ENCODE results near the gene UIMC1. TPM values are rescaled to one million over a fixed set of nuclear protein-coding genes. Genes with fewer than 3 reads are reported as not detected.
"Not testable (repeated sequence)": the region's sequence is repeated elsewhere in the genome, so short reads cannot be mapped to it uniquely, and the experiment has no call there.

The UIMC1 gene
- total RNA-seq, 4 donors from 2014 or later, result 12.3 to 93.2 (median 50.0) TPM

DNA sequence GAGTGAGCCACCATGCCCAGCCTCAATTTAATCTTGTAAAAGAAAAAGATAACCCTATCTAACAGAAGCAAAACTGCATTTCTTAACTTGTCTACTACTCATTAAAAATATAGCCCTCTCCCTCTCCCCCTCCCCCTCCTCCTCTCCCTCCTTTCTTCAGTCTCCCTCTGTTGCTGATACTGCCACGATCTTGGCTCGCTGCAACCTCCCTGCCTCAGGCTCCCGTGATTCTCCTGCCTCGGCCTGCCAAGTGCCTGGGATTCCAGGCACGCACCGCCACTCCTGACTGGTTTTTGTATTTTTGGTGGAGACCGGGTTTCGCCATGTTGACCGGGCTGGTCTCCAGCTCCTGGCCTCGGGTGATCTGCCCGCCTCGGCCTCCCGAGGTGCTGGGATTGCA is 23.5 kb downstream of the UIMC1 start:
- H3K27ac ChIP-seq; H3K27me3 ChIP-seq; intact Hi-C loops (cut with DNase I; ENCODE audit: low total_unique reads); H3K9me3 ChIP-seq; H3K4me3 ChIP-seq; DNase-seq; H3K36me3 ChIP-seq; H3K4me1 ChIP-seq: not testable (repeated sequence)

DNA sequence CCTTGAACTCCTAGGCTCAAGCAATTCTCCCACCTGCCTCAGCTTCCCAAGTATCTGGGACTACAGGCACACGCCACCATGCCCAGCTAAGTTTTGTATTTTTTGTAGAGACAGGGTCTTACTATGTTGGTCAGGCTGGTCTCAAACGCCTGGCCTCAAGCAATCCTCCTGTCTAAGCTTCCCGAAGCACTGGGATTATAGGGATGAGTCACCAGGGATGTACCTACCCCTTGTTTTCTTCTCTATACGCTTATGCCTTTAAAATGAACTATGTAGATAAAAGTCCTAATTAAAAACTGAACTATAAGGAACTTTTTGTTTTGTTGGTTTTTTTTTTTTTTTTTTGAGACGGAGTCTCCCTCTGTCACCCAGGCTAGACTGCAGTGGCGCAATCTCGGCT is 25.8 kb downstream of the UIMC1 start:
- no peak overlapping the region for H3K27ac ChIP-seq
- H3K4me1 ChIP-seq, result no peaks in the 10 kb centered on the region
- intact Hi-C loops (cut with DNase I; ENCODE audit: low total_unique reads), result no loop called here
- TF ChIP-seq POLR2A (IDR thresholded peaks at IDR 0.05), result no peak
- TF ChIP-seq, protein P1, sequence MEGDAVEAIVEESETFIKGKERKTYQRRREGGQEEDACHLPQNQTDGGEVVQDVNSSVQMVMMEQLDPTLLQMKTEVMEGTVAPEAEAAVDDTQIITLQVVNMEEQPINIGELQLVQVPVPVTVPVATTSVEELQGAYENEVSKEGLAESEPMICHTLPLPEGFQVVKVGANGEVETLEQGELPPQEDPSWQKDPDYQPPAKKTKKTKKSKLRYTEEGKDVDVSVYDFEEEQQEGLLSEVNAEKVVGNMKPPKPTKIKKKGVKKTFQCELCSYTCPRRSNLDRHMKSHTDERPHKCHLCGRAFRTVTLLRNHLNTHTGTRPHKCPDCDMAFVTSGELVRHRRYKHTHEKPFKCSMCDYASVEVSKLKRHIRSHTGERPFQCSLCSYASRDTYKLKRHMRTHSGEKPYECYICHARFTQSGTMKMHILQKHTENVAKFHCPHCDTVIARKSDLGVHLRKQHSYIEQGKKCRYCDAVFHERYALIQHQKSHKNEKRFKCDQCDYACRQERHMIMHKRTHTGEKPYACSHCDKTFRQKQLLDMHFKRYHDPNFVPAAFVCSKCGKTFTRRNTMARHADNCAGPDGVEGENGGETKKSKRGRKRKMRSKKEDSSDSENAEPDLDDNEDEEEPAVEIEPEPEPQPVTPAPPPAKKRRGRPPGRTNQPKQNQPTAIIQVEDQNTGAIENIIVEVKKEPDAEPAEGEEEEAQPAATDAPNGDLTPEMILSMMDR (IDR thresholded peaks at IDR 0.05), result no peak
- no peaks in the 10 kb centered on the region for H3K36me3 ChIP-seq
- H3K4me3 ChIP-seq, result no peak overlapping the region
- DNase-seq, result no peak
- H3K27me3 ChIP-seq, result no peaks in the 10 kb centered on the region
- H3K9me3 ChIP-seq, result no peaks in the 10 kb centered on the region

DNA sequence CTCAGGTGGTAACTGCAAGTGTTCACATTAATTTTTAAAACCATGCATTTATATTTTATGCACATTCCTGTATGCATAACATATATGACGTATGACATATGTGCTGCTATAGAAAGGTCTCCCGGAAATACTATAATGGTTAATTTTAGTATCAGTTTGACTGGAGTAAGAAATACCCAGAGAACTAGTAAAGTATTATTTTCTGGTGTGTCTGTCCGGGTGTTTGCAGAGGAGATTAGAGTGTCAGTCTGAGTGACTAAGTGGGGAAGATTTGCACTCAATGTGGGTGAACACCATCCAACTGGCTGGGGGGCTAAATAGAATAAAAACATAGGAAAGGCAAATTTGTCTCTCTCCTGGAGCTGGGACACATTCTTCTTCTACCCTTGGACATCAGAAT is 26.9 kb downstream of the UIMC1 start:
- Histone ChIP-seq H3K27ac (no peak overlapping the region), H3K9me3 (no peaks in the 10 kb centered on the region), H3K4me1 (no peaks in the 10 kb centered on the region), H3K36me3 (no peaks in the 10 kb centered on the region), H3K27me3 (no peaks in the 10 kb centered on the region), H3K4me3 (no peak overlapping the region)
- no peak for DNase-seq
- TF ChIP-seq, protein P1 (IDR thresholded peaks at IDR 0.05), result no peak
- no peak for TF ChIP-seq POLR2A (IDR thresholded peaks at IDR 0.05)
- intact Hi-C loops (cut with DNase I; ENCODE audit: low total_unique reads), result no loop called here

DNA sequence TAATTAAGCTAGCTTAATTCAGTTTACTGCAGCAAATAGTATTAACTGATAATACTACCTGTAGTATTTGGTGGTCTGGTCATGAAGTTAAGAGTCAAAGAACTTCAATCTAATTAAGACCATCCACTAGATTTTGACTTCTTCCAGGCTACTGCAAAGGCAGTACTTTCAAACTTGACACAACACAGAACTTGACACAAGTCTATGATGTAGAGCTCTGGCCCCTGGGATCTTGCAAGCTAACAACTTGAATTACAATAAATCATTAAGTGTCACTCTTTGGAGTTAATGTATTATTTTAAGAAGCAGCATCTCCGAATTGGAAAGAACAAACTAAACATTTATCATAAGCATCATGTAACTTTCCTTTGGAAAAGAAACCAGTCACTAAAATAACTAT is 40.9 kb downstream of the UIMC1 start:
- no peak for TF ChIP-seq POLR2A (IDR thresholded peaks at IDR 0.05)
- TF ChIP-seq, protein P1 (IDR thresholded peaks at IDR 0.05), result no peak
- no peaks in the 10 kb centered on the region for H3K27me3 ChIP-seq
- DNase-seq, result no peak
- no peaks in the 10 kb centered on the region for H3K4me1 ChIP-seq
- intact Hi-C loops (cut with DNase I; ENCODE audit: low total_unique reads), result no loop called here
- H3K9me3 ChIP-seq, result no peaks in the 10 kb centered on the region
- no peaks in the 10 kb centered on the region for H3K36me3 ChIP-seq
- H3K27ac ChIP-seq, result no peak overlapping the region
- no peak overlapping the region for H3K4me3 ChIP-seq

DNA sequence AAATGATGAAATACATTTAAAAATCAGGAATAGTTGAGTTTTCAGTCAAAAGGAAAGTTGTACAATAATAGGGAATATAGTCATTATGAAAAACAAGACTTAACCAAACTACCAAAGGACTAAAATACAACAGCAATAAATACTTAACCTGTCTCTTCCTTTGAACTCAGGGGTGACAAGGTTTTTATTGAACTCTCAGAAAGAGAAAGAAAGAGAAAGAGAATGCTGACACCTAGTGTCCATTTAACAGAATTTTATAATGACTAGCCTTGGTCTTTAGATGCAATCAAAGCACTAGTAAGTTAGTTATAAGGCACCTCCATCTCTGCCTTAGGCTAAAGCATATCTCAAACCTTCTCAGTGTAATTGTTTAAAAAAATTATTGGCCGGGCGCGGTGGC is 47.5 kb downstream of the UIMC1 start:
- Histone ChIP-seq H3K4me3 (no peak overlapping the region), H3K36me3 (no peaks in the 10 kb centered on the region), H3K4me1 (no peaks in the 10 kb centered on the region), H3K27me3 (no peaks in the 10 kb centered on the region), H3K9me3 (no peaks in the 10 kb centered on the region), H3K27ac (no peak overlapping the region)
- DNase-seq, result no peak
- TF ChIP-seq POLR2A (IDR thresholded peaks at IDR 0.05), result no peak
- TF ChIP-seq, protein P1 (IDR thresholded peaks at IDR 0.05), result peak; percentile 8 to 30 (median 18)
- intact Hi-C loops (cut with DNase I; ENCODE audit: low total_unique reads), result no loop called here

DNA sequence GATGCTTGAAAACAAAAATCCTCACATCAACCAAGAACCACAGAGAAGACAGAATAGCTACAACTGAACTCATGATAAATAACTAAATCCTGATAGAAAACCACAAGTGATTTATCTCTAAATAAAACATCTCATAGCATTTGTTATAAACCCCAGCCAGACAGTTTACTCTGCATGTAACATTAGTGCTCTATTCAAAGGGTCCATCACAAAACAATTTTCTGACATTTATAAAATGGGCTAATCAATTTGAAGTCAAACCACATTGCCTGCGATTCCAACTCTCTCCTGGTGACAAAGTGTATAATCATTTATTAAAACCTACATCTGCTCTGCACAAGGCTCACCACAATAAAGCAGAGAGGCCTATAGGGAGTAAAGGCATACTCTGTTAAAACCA is 49.8 kb downstream of the UIMC1 start:
- no peak overlapping the region for H3K4me3 ChIP-seq
- H3K36me3 ChIP-seq, result no peaks in the 10 kb centered on the region
- H3K27me3 ChIP-seq, result no peaks in the 10 kb centered on the region
- TF ChIP-seq, protein P1 (IDR thresholded peaks at IDR 0.05), result no peak
- no peak for TF ChIP-seq POLR2A (IDR thresholded peaks at IDR 0.05)
- no peaks in the 10 kb centered on the region for H3K9me3 ChIP-seq
- DNase-seq, result no peak
- intact Hi-C loops (cut with DNase I; ENCODE audit: low total_unique reads), result no loop called here
- H3K27ac ChIP-seq, result no peak overlapping the region
- no peaks in the 10 kb centered on the region for H3K4me1 ChIP-seq
